ENCODE measurements around the gene ZRANB3. TPM values are rescaled to one million over a fixed set of nuclear protein-coding genes. Genes with fewer than 3 reads are reported as not detected.

Gene ZRANB3
- total RNA-seq, 1 experiment from 2014 or later, result 15.9 TPM

DNA sequence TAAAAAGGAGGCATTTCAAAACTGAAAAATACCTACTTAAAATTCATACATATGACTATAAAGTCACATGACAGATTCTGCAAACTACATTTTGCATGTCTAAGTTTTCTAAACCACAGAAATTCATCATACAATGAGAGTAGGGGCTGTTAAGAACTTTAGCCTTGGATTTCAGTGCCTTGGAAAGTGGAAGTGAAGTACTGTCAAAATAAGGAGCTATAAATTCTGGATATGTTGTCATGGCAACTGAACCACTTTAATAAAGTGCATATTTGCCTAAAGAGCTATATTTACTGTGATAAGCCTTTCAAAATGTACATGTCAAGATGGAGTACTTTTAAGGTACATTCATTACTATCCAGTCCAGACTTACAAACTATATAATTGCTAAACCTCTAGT, 251.8 kb downstream of the ZRANB3 start:
- CTCF ChIA-PET, result no interaction called here

DNA sequence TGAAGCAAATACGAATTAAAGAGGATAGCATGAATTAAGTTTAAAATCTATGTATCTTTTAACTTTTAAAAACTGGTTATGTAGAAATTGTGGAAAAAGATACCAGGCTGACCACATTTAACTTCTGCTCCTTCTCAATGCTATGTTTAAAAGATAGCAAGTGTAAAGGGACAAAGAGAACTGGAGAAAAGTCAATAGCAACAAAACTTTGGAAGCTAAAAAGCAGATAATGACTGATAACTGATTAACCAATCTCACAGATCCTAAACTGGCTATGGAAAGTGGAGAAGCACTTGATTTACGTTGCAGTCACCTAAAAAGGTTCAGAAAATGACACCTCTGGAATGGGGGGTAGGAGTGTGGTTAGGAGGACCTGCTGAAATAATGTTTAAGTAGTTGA, 254.5 kb downstream of the ZRANB3 start:
- H3K4me3 Mint-ChIP-seq, result no peak overlapping the region
- H3K27ac Mint-ChIP-seq, result no peak overlapping the region
- peaks cover 19% of the 10 kb centered on the region for H3K9me3 Mint-ChIP-seq
- peaks cover 16% of the 10 kb centered on the region for H3K36me3 Mint-ChIP-seq
- no peak for DNase-seq (ENCODE audit: low spot score)
- POLR2A ChIA-PET, result no interaction called here
- CTCF ChIA-PET, result no interaction called here
- H3K27me3 Mint-ChIP-seq (ENCODE audit: low read depth), result no peaks in the 10 kb centered on the region
- TF ChIP-seq ERG (CRISPR knock-in tag; IDR thresholded peaks at IDR 0.05), result no peak
- H3K4me1 Mint-ChIP-seq, result peaks cover 7% of the 10 kb centered on the region
- no peak for ATAC-seq

More for the DNA sequence above, 251.8 kb downstream of the ZRANB3 start:
- DNase-seq (ENCODE audit: low spot score) (no peak), ATAC-seq (no peak)
- H3K36me3 Mint-ChIP-seq, result peaks cover 4% of the 10 kb centered on the region
- H3K4me1 Mint-ChIP-seq, result peaks cover 12% of the 10 kb centered on the region
- peaks cover 10% of the 10 kb centered on the region for H3K9me3 Mint-ChIP-seq
- H3K4me3 Mint-ChIP-seq, result no peak overlapping the region
- H3K27ac Mint-ChIP-seq, result no peak overlapping the region
- H3K27me3 Mint-ChIP-seq (ENCODE audit: low read depth), result no peaks in the 10 kb centered on the region
- TF ChIP-seq ZNF121 (CRISPR knock-in tag; IDR thresholded peaks at IDR 0.05) (no peak), NFYB (CRISPR knock-in tag; conservative IDR thresholded peaks at IDR 0.05; ENCODE audit: low read depth) (no peak), CBFB (CRISPR knock-in tag; IDR thresholded peaks at IDR 0.05; ENCODE audit: low read depth) (no peak), NR1H2 (CRISPR knock-in tag; IDR thresholded peaks at IDR 0.05) (no peak), E2F4 (CRISPR knock-in tag; IDR thresholded peaks at IDR 0.05; ENCODE audit: borderline replicate concordance, low read depth) (no peak), E2F5 (CRISPR knock-in tag; IDR thresholded peaks at IDR 0.05) (no peak), ZNF671 (CRISPR knock-in tag; IDR thresholded peaks at IDR 0.05) (no peak), SOX15 (CRISPR knock-in tag; IDR thresholded peaks at IDR 0.05) (no peak), EMX1 (CRISPR knock-in tag; IDR thresholded peaks at IDR 0.05) (no peak), ZNF317 (CRISPR knock-in tag; IDR thresholded peaks at IDR 0.05; ENCODE audit: borderline replicate concordance, low read depth) (no peak)
- TF ChIP-seq, protein P1, sequence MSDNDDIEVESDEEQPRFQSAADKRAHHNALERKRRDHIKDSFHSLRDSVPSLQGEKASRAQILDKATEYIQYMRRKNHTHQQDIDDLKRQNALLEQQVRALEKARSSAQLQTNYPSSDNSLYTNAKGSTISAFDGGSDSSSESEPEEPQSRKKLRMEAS (CRISPR knock-in tag; IDR thresholded peaks at IDR 0.05), result no peak
- TF ChIP-seq, protein P2, sequence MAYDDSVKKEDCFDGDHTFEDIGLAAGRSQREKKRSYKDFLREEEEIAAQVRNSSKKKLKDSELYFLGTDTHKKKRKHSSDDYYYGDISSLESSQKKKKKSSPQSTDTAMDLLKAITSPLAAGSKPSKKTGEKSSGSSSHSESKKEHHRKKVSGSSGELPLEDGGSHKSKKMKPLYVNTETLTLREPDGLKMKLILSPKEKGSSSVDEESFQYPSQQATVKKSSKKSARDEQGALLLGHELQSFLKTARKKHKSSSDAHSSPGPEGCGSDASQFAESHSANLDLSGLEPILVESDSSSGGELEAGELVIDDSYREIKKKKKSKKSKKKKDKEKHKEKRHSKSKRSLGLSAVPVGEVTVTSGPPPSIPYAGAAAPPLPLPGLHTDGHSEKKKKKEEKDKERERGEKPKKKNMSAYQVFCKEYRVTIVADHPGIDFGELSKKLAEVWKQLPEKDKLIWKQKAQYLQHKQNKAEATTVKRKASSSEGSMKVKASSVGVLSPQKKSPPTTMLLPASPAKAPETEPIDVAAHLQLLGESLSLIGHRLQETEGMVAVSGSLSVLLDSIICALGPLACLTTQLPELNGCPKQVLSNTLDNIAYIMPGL (CRISPR knock-in tag; IDR thresholded peaks at IDR 0.05), result no peak
- POLR2A ChIA-PET, result no interaction called here

DNA sequence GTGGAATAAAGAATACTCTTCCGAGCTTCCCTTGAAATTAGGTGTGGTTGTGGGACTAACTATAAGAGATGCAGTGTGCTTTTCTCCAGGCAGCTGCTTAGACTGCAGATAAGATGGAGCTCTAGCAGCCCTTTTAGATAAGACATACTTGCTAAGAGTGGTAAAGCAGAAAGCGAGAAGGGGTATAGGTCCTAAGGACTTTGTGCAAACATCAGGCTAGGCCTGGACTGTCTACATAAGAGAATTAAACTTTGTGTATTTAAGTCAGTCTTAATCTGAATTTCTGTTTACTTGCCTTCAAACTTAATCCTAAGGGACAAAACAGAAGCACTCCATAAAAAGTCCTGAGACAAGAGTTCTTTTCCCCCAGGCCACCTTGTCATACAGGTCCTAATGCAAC, 260.0 kb downstream of the ZRANB3 start:
- POLR2A ChIA-PET, result interaction anchor here (0.6 kb wide), 1 partner anchor 10 kb away, joined by 3 read pairs; no protein-coding TSS in a partner anchor
- Mint-ChIP-seq H3K9me3 (peaks cover 19% of the 10 kb centered on the region), H3K4me3 (no peak overlapping the region), H3K27ac (no peak overlapping the region), H3K36me3 (peaks cover 16% of the 10 kb centered on the region), H3K27me3 (ENCODE audit: low read depth) (no peaks in the 10 kb centered on the region), H3K4me1 (peaks cover 3% of the 10 kb centered on the region)
- no peak for ATAC-seq
- TF ChIP-seq GRHL2 (CRISPR knock-in tag; IDR thresholded peaks at IDR 0.05; ENCODE audit: insufficient replicate concordance, severe bottlenecking) (no peak), FOXP4 (CRISPR knock-in tag; IDR thresholded peaks at IDR 0.05) (no peak), ZNF317 (CRISPR knock-in tag; IDR thresholded peaks at IDR 0.05; ENCODE audit: borderline replicate concordance, low read depth) (no peak), OVOL2 (CRISPR knock-in tag; IDR thresholded peaks at IDR 0.05; ENCODE audit: borderline replicate concordance) (no peak), ZNF671 (CRISPR knock-in tag; IDR thresholded peaks at IDR 0.05) (no peak), GABPB1 (CRISPR knock-in tag; IDR thresholded peaks at IDR 0.05) (no peak), AFF4 (CRISPR knock-in tag; IDR thresholded peaks at IDR 0.05; ENCODE audit: borderline replicate concordance) (no peak), NR3C1 (CRISPR knock-in tag; conservative IDR thresholded peaks at IDR 0.05; ENCODE audit: low read depth) (no peak)
- no peak for DNase-seq (ENCODE audit: low spot score)
- CTCF ChIA-PET, result no interaction called here
